GM12878 (cell line): ENCODE measurements around the gene NFAM1. TPM values are rescaled to one million over a fixed set of nuclear protein-coding genes. Genes with fewer than 3 reads are reported as not detected.

Experiments used
- ATAC-seq: fragments of 200-7000 bp; cut with Tn5 transposase; 3 replicates; pipeline ENCODE4 v1.9.1; 2020; ENCODE audit warnings: mild to moderate bottlenecking, moderate library complexity
- BruUV-seq: library from RNA; stranded (reverse); fragments of 400-500 nt; replicated peaks from 2 replicates; lab custom pipeline; 2021; lab: Mats Ljungman, UMichigan
- CTCF ChIA-PET: fragments of 300-600 bp; sonication (Branson Sonifier 250); formaldehyde crosslinking; extraction: SDS; loops from one replicate; lab custom pipeline; 2021; ENCODE audit warnings: inconsistent platforms; lab: Yijun Ruan, JAX
- POLR2A ChIA-PET: fragments of 350-600 bp; formaldehyde crosslinking; extraction: SDS; loops from one replicate; lab custom pipeline; 2021; ENCODE audit warnings: inconsistent platforms; lab: Charles Lee
- RAD21 ChIA-PET: fragments of 300-600 bp; sonication (Branson Sonifier 250); formaldehyde crosslinking; loops from one replicate; lab custom pipeline; 2023; ENCODE audit warnings: antibody characterized with exemption; ENCODE audit not compliant: unreplicated experiment; lab: Charles Lee
- SMC1A ChIA-PET: fragments of 300-600 bp; sonication (Branson Sonifier 250); formaldehyde crosslinking; loops from one replicate; lab custom pipeline; 2023; ENCODE audit not compliant: unreplicated experiment, uncharacterized antibody; lab: Charles Lee
- DNase-seq: peaks from one replicate; pipeline ENCODE4 v3.0.0-alpha.2; 2011; ENCODE audit warnings: low read depth, low spot score
- FAIRE-seq: peaks from 3 replicates; lab custom pipeline; 2011; peaks lifted over from hg19 to GRCh38; lab: Jason Lieb, UNC
- H2AFZ ChIP-seq: 2 replicates; pipeline ENCODE4 v1.6.0; 2011; ENCODE audit warnings: low read depth, low read length, control low read depth; ENCODE audit not compliant: control insufficient read depth
- H3K27ac ChIP-seq: 2 replicates; pipeline ENCODE4 v1.5.1; 2011; ENCODE audit warnings: control low read depth; ENCODE audit not compliant: control insufficient read depth, insufficient read depth
- H3K27me3 ChIP-seq, 2 experiments: replicated peaks in 1 of 2; 2 replicates each; pipeline versions ENCODE4 v1.6.0 to v1.6.1; 2011; ENCODE audit warnings: low read length in 1 of 2; ENCODE audit not compliant: control insufficient read depth in 2 of 2, insufficient read depth in 2 of 2
- H3K36me3 ChIP-seq, 2 experiments: 2 replicates each; pipeline ENCODE4 v1.5.1; 2011; ENCODE audit warnings: low read length in 1 of 2; ENCODE audit not compliant: control insufficient read depth in 2 of 2, insufficient read depth in 2 of 2
- H3K4me1 ChIP-seq: 2 replicates; pipeline ENCODE4 v1.6.1; 2011; ENCODE audit warnings: mild to moderate bottlenecking, low read length, moderate library complexity, mixed read lengths; ENCODE audit not compliant: control insufficient read depth, insufficient read depth
- H3K4me2 ChIP-seq: 2 replicates; pipeline ENCODE4 v1.6.0; 2011; ENCODE audit warnings: control low read depth; ENCODE audit not compliant: control insufficient read depth, insufficient read depth
- H3K4me3 ChIP-seq: fragments of 200-600 bp; sonication (generic); 2 replicates; pipeline ENCODE4 v1.5.1; 2016
- H3K79me2 ChIP-seq: 2 replicates; pipeline ENCODE4 v1.6.0; 2011; ENCODE audit warnings: low read length; ENCODE audit not compliant: control insufficient read depth, insufficient read depth
- H3K9ac ChIP-seq: 2 replicates; pipeline ENCODE4 v1.8.0; 2011; ENCODE audit warnings: low read length, control low read depth, mixed read lengths; ENCODE audit not compliant: control insufficient read depth, insufficient read depth
- H3K9me3 ChIP-seq: replicated peaks from 3 replicates; pipeline ENCODE4 v1.5.1; 2011; ENCODE audit warnings: mild to moderate bottlenecking, low read length; ENCODE audit not compliant: control insufficient read depth, insufficient read depth
- H4K20me1 ChIP-seq: 2 replicates; pipeline ENCODE4 v1.6.0; 2011; ENCODE audit not compliant: control insufficient read depth, insufficient read depth
- E2F4 ChIP-seq: IDR thresholded peaks from 2 replicates; pipeline ENCODE4 v1.6.1; 2012; ENCODE audit warnings: low read depth, low read length, improper control_type of control experiment
- FOS ChIP-seq: IDR thresholded peaks from 3 replicates; pipeline ENCODE4 v1.6.1; 2011; ENCODE audit warnings: borderline replicate concordance; ENCODE audit not compliant: insufficient read length; ENCODE audit errors: extremely low read depth
- FOXK2 ChIP-seq: fragments of 450-650 bp; IDR thresholded peaks from 2 replicates; pipeline ENCODE4 v1.6.1; 2017; ENCODE audit warnings: mild to moderate bottlenecking, moderate library complexity
- RAD21 ChIP-seq: IDR thresholded peaks from 2 replicates; pipeline ENCODE4 v1.6.1; 2011; ENCODE audit warnings: mild to moderate bottlenecking, low read depth, low read length, moderate library complexity; ENCODE audit not compliant: insufficient read depth
- ZNF24 ChIP-seq: fragments of 450-650 bp; IDR thresholded peaks from 2 replicates; pipeline ENCODE4 v1.6.1; 2017; ENCODE audit warnings: antibody characterized with exemption, mild to moderate bottlenecking
- ZZZ3 ChIP-seq: IDR thresholded peaks from 2 replicates; pipeline ENCODE4 v1.6.1; 2011; ENCODE audit warnings: low read depth; ENCODE audit not compliant: control insufficient read depth, insufficient read length
- WGBS: methylation state at CpG from one replicate; pipeline ENCODE4 v1.1.6; 2016; ENCODE audit warnings: low lambda C conversion rate; ENCODE audit not compliant: insufficient replicate concordance, insufficient coverage; ENCODE audit errors: missing lambda C conversion rate; 5-methylcytosine and 5-hydroxymethylcytosine counted together
- in situ Hi-C: fragments of 300-500 bp; cut with MboI; formaldehyde crosslinking; loops from 9 replicates; pipeline ENCODE4 v1.14.3; 2018; ENCODE audit warnings: mixed read lengths
- intact Hi-C: fragments of 100-400 bp; cut with micrococcal nuclease; formaldehyde crosslinking; loops from one replicate; pipeline ENCODE4 v1.14.2; 2022; ENCODE audit not compliant: unreplicated experiment
- polyA plus RNA-seq, 11 experiments: library from polyadenylated mRNA; depleted of rRNA in 4 of 11; unstranded in 6 of 11; stranded (reverse) in 5 of 11; fragments of >200 nt; fragmentation: Nextera tagmentation in 4 of 11; fragmentation: Illumina TruSeq in 1 of 11; extraction: Ambion mirVana in 4 of 11; extraction: Trizol in 1 of 11; gene quantifications; 1 replicate in 1 of 11; 2 replicates in 10 of 11; pipeline versions ENCODE4 v1.2.1 to v1.2.3, GENCODE V29; 2011 to 2016; ENCODE audit warnings: inconsistent platforms in 2 of 11, missing spikeins in 2 of 11, low read depth in 1 of 11
- total RNA-seq, 4 experiments: library from RNA; depleted of rRNA in 3 of 4; stranded (reverse); fragments of >200 nt in 3 of 4; fragmentation: Illumina TruSeq in 1 of 4; extraction: Trizol in 1 of 4; gene quantifications; 2 replicates each; pipeline versions ENCODE4 v1.2.1 to v1.2.3, GENCODE V29; 2013 to 2021
- TF ChIP-seq, protein P1 (sequence below): fragments of 450-650 bp; IDR thresholded peaks from 2 replicates; pipeline ENCODE4 v1.6.1; 2017; ENCODE audit warnings: borderline replicate concordance

The NFAM1 gene
- total and polyA plus RNA-seq, 10 of the 15 experiments (the other 5 are each of a cell fraction or from before 2014, with no cell fraction given), result 0.13 to 1.3 (median 0.24) TPM; not detected in 3

GRCh38 chr22:42343531-42344081, 88.6 kb downstream of the NFAM1 start:
- Histone ChIP-seq H3K4me3 (no peak overlapping the region), H3K9ac (no peak overlapping the region), H3K9me3 (no peaks in the 10 kb centered on the region), H3K36me3 (no peaks in the 10 kb centered on the region), H4K20me1 (no peaks in the 10 kb centered on the region), H3K79me2 (no peaks in the 10 kb centered on the region), H3K27ac (no peak overlapping the region), H3K27me3 (peaks cover 1 to 10% of the 10 kb centered on the region in 2 experiments; a peak in 3 of 4 replicates), H3K4me1 (no peaks in the 10 kb centered on the region), H3K4me2 (no peak overlapping the region), H2AFZ (no peak overlapping the region)
- no peak for ATAC-seq
- WGBS, result 8% methylated on average over 25 of the region's 97 CpGs
- ChIA-PET POLR2A (no interaction called here), SMC1A (no interaction called here), CTCF (no interaction called here), RAD21 (no interaction called here)
- no peak for TF ChIP-seq ZNF24
- TF ChIP-seq FOS, result no peak
- no peak for TF ChIP-seq E2F4
- no peak for TF ChIP-seq RAD21
- TF ChIP-seq FOXK2, result no peak
- TF ChIP-seq, protein P1, sequence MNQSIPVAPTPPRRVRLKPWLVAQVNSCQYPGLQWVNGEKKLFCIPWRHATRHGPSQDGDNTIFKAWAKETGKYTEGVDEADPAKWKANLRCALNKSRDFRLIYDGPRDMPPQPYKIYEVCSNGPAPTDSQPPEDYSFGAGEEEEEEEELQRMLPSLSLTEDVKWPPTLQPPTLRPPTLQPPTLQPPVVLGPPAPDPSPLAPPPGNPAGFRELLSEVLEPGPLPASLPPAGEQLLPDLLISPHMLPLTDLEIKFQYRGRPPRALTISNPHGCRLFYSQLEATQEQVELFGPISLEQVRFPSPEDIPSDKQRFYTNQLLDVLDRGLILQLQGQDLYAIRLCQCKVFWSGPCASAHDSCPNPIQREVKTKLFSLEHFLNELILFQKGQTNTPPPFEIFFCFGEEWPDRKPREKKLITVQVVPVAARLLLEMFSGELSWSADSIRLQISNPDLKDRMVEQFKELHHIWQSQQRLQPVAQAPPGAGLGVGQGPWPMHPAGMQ, result no peak
- TF ChIP-seq ZZZ3, result no peak
- in situ Hi-C loops, result no loop called here
- DNase-seq, result no peak
- intact Hi-C loops, result no loop called here
- BruUV-seq, result no TSS peak
- no peak for FAIRE-seq
